Measurements from ENCODE around the gene RPS6KA2. TPM values are rescaled to one million over a fixed set of nuclear protein-coding genes. Genes with fewer than 3 reads are reported as not detected.

The RPS6KA2 gene
- total RNA-seq, 1 donor from 2014 or later = 166 TPM

- no peak for DNase-seq
Observed at GRCh38 chr6:166570929-166571713, 55.9 kb downstream of the RPS6KA2 start.

DNA sequence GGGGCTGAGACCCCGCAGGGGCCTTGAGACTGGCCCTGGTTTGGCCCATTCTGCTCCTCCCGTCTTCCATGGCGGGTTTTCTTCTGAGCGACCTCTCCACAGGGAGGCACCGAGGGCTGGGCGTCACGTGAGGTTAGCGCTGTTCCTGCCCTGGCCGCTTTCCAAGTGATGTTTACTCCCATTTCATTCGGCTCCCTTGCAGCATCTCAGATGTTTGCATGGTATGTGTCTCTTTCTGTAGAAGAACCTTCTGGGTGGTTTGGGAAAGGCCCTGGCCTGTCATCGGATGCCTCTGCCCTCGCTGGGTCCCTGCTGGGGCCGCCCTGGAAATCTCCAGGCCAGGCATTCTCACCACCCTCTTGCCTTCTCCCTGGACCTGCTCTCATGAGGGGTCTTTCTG is 57.8 kb downstream of the RPS6KA2 start:
- DNase-seq = no peak

DNA sequence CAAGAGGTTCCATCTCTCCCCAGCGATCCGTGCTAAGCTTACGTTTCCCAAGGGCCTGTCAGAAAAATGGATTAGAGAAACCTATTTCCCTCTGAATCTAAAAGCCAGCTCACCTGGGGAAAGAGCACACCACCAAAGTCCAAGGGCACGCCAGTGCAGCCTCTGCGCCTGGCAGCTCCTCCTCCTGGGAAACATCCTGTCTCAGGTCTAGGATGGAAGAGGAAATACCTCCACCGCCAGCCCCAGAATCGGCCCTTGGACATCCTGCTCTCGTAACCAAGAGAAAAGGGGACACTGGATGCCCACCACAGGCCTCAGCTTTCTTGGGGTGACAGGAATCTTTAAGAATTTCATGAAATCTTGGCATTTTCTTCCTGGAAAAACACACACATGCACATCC is 59.2 kb downstream of the RPS6KA2 start:
- peak; percentile 19 for DNase-seq

- peak; percentile 64 for DNase-seq
Observed at GRCh38 chr6:166567107-166567506, 59.9 kb downstream of the RPS6KA2 start.

GRCh38 chr6:166566026-166567011 is 60.7 kb downstream of the RPS6KA2 start:
- no peak for DNase-seq

DNA sequence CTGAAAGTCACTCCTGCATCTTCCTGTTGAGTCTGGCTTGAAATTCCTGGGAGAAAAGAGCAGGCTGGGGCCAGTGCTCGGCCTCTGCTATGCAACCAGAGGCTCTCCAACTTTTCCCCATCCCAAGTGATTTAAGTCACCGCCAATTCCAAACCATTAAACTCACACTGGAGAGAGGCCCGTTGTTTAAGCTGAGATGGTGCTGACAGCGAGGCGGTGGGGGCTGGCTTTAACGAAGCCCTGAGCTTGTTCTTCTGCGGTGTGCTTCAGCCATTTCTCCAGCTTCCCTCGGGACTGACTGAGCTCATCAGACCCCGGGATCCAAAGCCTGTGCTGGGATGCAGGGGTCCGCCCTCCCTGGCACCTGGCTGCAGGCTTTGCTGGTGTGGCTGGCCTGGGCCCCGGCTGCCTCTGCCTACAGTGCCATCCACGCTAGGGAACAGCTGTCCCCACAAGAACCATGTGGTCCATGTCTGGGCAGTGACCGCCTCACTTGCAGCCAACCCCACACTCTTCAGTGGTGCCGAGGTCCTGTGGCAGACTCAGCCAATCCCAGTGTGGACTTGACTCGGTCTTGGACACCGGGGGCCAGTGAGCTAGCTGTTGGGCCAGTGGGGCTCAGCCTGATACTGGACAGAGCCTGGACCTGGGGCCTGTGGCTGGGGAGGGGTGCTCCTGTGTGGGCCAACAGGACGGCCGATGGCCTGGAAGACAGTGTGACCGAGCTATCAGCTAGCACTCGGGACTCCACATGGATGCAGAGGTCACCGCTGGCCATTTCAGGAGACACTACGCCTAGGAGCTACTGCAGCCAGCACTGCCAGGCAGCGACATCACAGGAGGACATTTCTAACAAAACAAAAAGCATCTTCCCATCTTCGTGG is 61.7 kb downstream of the RPS6KA2 start:
- DNase-seq = no peak

GRCh38 chr6:166563805-166564204 is 63.2 kb downstream of the RPS6KA2 start:
- no peak for DNase-seq

- DNase-seq = peak; percentile 45
Observed at GRCh38 chr6:166563200-166563599, 63.9 kb downstream of the RPS6KA2 start.

DNA sequence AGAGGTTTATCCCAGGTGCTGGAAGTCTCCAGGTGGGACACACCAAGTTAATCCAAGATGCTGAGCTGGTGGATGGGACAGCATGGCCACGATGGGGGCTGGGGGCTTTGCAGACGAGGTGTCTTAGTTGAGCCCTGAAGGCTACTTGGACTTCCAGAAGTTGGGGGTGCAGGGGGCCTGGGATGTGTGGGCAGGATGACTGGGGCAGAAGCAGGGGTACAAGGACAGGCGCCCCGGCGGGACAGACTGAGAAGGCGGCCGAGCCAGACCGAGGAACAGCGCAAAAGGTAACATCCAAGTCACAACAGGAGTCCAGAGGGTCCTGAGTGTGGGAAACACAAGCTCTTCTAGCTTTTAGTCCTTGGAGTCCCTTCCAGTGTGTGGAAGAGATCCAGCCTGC is 64.3 kb downstream of the RPS6KA2 start:
- DNase-seq = no peak

DNA sequence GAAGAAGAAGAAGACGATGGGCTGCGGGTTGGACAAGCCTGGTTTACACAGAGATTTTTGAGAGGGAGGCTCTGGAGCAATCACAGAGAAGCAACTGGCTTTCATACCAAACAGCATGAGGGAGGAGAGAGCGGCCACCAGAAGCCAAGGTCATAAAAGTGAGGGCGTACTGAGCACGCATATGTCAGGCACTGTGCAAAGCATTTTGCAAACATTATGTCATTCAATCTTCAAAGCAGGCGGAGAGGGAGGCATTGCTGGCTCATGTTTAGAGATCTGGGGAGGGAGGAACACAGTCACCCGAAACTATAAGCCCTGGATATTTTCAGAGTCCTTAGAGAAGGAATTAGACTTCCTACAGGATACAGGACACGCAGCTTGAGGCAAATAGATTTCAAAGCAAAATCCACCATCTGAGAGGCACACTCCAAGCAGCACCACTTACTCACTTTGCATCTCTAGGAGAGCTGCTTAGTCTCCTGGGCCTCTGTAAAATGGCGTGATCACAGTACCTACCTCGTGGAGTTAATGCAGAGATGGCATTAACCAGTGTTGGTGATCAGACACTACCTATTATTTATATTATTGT is 65.2 kb downstream of the RPS6KA2 start:
- no peak for DNase-seq

DNA sequence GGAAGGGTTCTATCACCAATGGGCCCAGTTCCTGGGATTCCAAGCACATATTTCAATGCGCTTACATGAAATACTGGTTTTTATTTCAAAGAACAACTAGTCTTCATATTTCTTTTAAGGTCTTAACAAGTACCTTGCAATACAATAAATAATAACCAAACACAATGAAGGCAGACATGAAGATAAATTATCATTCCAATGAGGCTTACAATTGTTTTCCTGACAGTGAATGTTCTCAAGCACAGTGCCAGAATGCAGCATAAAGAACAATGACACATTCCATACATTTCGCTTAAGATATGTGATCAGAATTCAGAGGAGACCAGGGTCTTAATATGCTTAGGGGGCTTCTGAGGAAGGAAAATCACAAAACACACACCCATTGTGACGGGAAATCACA is 66.8 kb downstream of the RPS6KA2 start:
- DNase-seq = no peak

DNA sequence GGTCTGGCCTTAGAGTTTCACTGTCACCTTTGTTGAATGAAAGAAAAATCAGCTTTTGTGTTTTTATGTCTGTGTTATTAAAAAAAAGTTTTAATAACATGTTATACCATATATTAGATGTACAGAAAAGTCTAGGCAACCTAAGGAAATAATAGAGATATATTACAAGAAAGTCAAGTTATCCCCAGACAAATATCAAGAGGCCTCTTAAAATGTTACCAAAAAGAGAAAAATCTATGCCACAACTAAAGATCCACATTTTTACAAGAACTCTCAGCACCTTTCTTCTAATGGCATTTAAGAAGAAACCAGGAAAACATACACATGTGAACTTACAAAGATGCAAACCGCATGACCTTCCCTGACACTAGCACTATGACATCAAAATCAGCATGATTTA is 67.4 kb downstream of the RPS6KA2 start:
- DNase-seq = no peak

GRCh38 chr6:166559211-166559610 is 67.8 kb downstream of the RPS6KA2 start:
- no peak for DNase-seq

GRCh38 chr6:166558156-166559005 is 68.7 kb downstream of the RPS6KA2 start:
- peak; percentile 31 for DNase-seq

GRCh38 chr6:166556863-166557322 is 70.2 kb downstream of the RPS6KA2 start:
- DNase-seq = peak; percentile 99

GRCh38 chr6:166556336-166556735 is 70.7 kb downstream of the RPS6KA2 start:
- DNase-seq = no peak

DNA sequence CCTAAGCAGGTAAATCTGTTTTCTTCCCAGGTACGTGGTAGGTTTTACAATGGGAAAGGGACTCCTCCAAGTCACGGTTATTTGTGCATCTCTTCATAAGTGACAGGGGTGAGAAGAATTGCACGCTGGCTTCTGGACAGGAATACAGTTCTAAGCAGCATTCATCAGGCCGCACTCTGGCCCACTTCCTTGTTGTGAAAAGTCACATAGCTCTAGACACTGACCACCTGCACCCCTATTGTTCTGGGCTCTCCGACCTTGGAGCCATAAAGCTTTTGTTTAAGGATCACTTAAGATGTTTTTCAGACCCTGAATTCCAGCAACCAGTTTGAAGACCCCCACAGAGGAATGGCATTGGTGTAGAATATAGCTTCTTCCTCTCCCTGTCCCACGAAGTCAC is 72.0 kb downstream of the RPS6KA2 start:
- peak; percentile 59 for DNase-seq

GRCh38 chr6:166554316-166554715 is 72.7 kb downstream of the RPS6KA2 start:
- DNase-seq = peak; percentile 59

DNA sequence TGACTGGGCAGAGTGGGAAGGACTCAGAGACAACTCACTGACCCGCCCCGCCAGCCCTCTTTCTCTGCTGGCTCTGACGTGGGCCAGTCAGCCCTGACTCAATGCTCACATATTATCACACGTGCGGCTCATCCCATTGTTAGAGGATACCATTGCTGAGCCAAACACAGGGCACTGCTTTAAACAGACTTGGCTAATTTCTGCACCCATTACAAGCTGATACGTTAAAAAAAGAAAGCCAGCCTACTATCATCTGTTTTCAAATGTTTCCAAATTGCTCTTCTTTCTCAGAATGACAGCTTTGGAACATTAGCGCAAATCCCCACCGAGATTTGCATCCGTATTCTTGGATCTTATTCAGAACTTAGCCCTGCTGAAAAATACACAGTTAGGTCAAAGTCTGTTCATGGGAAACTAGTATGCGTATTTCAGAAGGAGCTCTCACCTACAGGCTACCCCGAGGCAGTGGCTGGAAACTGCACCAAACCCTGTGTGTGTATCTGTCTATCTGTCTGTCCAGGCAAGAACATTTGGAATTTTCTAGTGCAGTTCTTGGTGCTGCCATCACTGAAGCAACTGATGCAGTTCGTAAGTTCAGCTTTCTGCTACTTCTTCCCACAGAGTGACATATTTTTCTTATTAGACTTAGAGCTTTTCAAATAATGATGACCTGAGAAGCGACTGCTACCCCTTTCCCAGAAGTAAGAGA is 73.3 kb downstream of the RPS6KA2 start:
- DNase-seq = peak; percentile 65

DNA sequence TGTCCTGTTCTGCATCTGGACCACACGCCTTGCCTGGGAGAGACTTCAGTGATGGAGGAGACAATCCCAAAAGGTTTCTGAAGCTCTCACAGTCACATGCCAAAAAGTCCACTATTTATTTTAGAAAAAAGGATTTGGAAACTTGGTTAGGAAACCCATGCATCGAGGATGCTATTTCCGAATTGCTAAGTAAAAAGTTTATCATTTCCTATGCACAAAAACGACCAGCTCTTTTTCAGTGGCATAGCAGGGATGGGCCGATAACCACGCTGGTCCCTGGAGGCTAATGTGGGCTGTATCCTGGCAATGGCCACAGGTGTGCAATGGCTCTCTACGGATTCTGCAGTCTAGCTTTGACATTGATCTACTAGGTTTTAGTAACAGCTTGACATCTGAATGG is 74.5 kb downstream of the RPS6KA2 start:
- no peak for DNase-seq

All from dermis blood vessel endothelial cell (primary cell).